ENCODE results near the gene SNED1.

Gene SNED1

GRCh38 chr2:241014764-241015163 is 16.3 kb downstream of the SNED1 start:
- TF ChIP-seq CTCF (IDR thresholded peaks at IDR 0.05; ENCODE audit: low read depth, low read length) = no peak

GRCh38 chr2:241015439-241015838 is 17.0 kb downstream of the SNED1 start:
- Histone ChIP-seq H3K27me3 (ENCODE audit: insufficient read depth, low read depth, severe bottlenecking) (no peaks in the 10 kb centered on the region), H3K36me3 (no peaks in the 10 kb centered on the region), H3K27ac (no peak overlapping the region), H3K9me3 (ENCODE audit: severe bottlenecking) (no peaks in the 10 kb centered on the region), H3K4me3 (ENCODE audit: low read depth, low read length) (no peak overlapping the region)
- no peak for DNase-seq
- no peak for TF ChIP-seq CTCF (IDR thresholded peaks at IDR 0.05; ENCODE audit: low read depth, low read length)

More at GRCh38 chr2:241014764-241015163, 16.3 kb downstream of the SNED1 start:
- H3K27me3 ChIP-seq (ENCODE audit: insufficient read depth, low read depth, severe bottlenecking) = no peaks in the 10 kb centered on the region
- H3K9me3 ChIP-seq (ENCODE audit: severe bottlenecking) = no peaks in the 10 kb centered on the region
- H3K36me3 ChIP-seq = no peaks in the 10 kb centered on the region
- H3K4me3 ChIP-seq (ENCODE audit: low read depth, low read length) = no peak overlapping the region
- no peak for DNase-seq
- H3K27ac ChIP-seq = no peak overlapping the region

- Histone ChIP-seq H3K4me3 (ENCODE audit: low read depth, low read length) (no peak overlapping the region), H3K36me3 (no peaks in the 10 kb centered on the region), H3K27ac (no peak overlapping the region), H3K27me3 (ENCODE audit: insufficient read depth, low read depth, severe bottlenecking) (no peaks in the 10 kb centered on the region), H3K9me3 (ENCODE audit: severe bottlenecking) (no peaks in the 10 kb centered on the region)
- TF ChIP-seq CTCF (IDR thresholded peaks at IDR 0.05; ENCODE audit: low read depth, low read length) = no peak
- no peak for DNase-seq
These were observed 19.0 kb downstream of the SNED1 start for GRCh38 chr2:241017228-241017940.

GRCh38 chr2:241018051-241018891 is 19.9 kb downstream of the SNED1 start:
- TF ChIP-seq CTCF (IDR thresholded peaks at IDR 0.05; ENCODE audit: low read depth, low read length) = no peak
- H3K36me3 ChIP-seq = no peaks in the 10 kb centered on the region
- H3K4me3 ChIP-seq (ENCODE audit: low read depth, low read length) = no peak overlapping the region
- H3K9me3 ChIP-seq (ENCODE audit: severe bottlenecking) = no peaks in the 10 kb centered on the region
- no peak for DNase-seq
- H3K27ac ChIP-seq = no peak overlapping the region
- no peaks in the 10 kb centered on the region for H3K27me3 ChIP-seq (ENCODE audit: insufficient read depth, low read depth, severe bottlenecking)

- no peak overlapping the region for H3K27ac ChIP-seq
- no peaks in the 10 kb centered on the region for H3K27me3 ChIP-seq (ENCODE audit: insufficient read depth, low read depth, severe bottlenecking)
- no peak for TF ChIP-seq CTCF (IDR thresholded peaks at IDR 0.05; ENCODE audit: low read depth, low read length)
- no peaks in the 10 kb centered on the region for H3K36me3 ChIP-seq
- H3K9me3 ChIP-seq (ENCODE audit: severe bottlenecking) = no peaks in the 10 kb centered on the region
- H3K4me3 ChIP-seq (ENCODE audit: low read depth, low read length) = no peak overlapping the region
- no peak for DNase-seq
These were observed 21.2 kb downstream of the SNED1 start for GRCh38 chr2:241019441-241020139.

Data from WERI-Rb-1 (cell line).